Astrocyte (in vitro differentiated cells and primary cell): Measurements from ENCODE around the gene KCNH8.

Experiments used
- EZH2 ChIP-seq: IDR thresholded peaks from 2 replicates; pipeline ENCODE4 v1.6.1; 2012; ENCODE audit warnings: mild to moderate bottlenecking, low read length, inconsistent platforms; ENCODE audit not compliant: insufficient read depth
- TF ChIP-seq, protein P1 (sequence below): IDR thresholded peaks from 2 replicates; pipeline ENCODE4 v1.5.1; 2011; ENCODE audit warnings: low read depth, mild to moderate bottlenecking, inconsistent platforms, low read length, moderate library complexity; ENCODE audit not compliant: insufficient read depth

DNA sequence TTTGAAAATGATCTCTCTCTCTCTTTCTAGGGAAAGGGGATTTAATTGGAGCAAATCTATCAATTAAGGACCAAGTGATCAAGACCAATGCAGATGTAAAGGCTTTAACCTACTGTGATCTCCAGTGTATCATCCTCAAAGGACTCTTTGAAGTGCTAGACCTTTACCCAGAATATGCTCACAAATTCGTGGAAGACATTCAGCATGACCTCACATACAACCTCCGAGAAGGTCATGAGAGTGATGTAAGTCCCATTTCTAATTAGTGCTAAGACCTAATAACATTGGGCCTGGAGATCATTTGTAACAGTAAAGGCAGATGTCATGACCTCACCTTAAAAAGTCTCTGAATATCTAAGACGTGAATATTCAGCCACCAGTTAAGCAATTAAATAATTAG lies 308.4 kb downstream of the KCNH8 start:
- TF ChIP-seq EZH2: no peak
- TF ChIP-seq, protein P1, sequence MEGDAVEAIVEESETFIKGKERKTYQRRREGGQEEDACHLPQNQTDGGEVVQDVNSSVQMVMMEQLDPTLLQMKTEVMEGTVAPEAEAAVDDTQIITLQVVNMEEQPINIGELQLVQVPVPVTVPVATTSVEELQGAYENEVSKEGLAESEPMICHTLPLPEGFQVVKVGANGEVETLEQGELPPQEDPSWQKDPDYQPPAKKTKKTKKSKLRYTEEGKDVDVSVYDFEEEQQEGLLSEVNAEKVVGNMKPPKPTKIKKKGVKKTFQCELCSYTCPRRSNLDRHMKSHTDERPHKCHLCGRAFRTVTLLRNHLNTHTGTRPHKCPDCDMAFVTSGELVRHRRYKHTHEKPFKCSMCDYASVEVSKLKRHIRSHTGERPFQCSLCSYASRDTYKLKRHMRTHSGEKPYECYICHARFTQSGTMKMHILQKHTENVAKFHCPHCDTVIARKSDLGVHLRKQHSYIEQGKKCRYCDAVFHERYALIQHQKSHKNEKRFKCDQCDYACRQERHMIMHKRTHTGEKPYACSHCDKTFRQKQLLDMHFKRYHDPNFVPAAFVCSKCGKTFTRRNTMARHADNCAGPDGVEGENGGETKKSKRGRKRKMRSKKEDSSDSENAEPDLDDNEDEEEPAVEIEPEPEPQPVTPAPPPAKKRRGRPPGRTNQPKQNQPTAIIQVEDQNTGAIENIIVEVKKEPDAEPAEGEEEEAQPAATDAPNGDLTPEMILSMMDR: no peak
